HG03442 (cell line): ENCODE measurements around the gene ZNF677.
"Not testable (repeated sequence)": the region's sequence is repeated elsewhere in the genome, so short reads cannot be mapped to it uniquely, and the experiment has no call there.

Experiments
- ATAC-seq: cut with Tn5 transposase; IDR thresholded peaks from one replicate; pipeline ENCODE4 v1.9.1; 2021; ENCODE audit warnings: mild to moderate bottlenecking, moderate library complexity; ENCODE audit not compliant: unreplicated experiment

The ZNF677 gene

GRCh38 chr19:53254411-53255341 is at the start of gene ZNF677:
Gene ZNF677 (minus strand): TSS chr19:53254873. CDS start chr19:53251550, 3,323 bp downstream.
- ATAC-seq, result no peak

DNA sequence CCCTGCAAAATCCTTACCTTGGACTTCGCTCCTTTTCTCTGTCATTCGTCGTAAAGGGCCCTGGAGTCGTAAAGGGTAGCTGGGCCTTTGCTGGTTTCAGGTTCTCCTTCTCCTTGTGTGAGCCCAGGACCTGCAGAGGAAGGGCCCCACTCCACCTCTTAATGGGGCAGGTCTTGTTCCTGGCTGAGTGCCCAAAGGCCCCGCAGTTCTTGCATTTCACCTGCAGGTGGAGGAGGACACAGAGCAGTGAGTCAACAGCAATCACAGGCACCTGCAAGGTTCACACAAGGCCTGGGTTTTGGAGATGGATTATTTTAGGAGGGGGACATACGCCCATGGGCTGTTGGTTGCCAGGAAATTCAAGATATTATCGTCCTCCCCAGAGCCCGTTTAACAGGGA is 46.7 kb upstream of the ZNF677 start:
- ATAC-seq, result not testable (repeated sequence)

GRCh38 chr19:53294786-53295441 is 40.2 kb upstream of the ZNF677 start:
- no peak for ATAC-seq

GRCh38 chr19:53290758-53291549 is 36.3 kb upstream of the ZNF677 start:
- no peak for ATAC-seq

DNA sequence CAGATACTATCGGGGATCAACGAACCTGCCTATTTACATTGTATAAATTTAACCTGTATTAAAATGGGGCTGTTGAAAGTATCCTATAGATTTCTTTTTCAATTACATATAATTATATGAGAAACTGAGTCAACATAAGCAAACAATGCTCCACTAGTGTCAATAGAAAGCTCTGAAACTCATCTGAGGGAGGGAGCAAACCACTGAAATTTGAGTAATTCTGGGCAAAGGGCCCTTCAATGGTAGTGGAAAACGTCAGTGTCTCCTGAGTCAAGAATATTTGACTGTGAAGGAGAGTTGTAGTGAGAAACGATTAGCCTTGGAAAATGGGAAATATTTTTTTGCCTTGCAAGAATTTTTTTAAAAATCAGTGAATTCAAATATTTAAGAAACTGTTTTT is 30.4 kb upstream of the ZNF677 start:
- no peak for ATAC-seq

- not testable (repeated sequence) for ATAC-seq
These were observed 27.3 kb upstream of the ZNF677 start for GRCh38 chr19:53281947-53282346.

- ATAC-seq, result no peak
These were observed 20.8 kb upstream of the ZNF677 start for GRCh38 chr19:53275480-53275879.

DNA sequence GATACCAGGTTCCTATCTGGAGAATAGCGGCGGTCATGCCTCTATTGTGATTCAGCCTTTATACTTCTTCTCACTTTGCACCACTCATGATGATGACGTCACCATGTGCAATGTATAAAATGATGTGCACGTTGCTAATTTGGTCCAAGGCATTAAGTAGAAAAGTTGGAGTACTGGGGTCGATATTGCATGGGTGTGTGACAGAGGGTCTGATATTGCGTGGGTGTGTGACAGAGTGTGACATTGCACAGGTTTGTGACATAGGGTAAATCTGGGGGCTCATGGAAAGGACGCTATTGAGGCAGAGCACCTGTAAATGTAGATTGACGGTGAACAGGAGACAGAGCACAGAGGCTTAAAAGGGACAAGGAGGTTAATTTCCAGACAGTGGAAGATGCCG is 17.4 kb upstream of the ZNF677 start:
- ATAC-seq, result no peak

DNA sequence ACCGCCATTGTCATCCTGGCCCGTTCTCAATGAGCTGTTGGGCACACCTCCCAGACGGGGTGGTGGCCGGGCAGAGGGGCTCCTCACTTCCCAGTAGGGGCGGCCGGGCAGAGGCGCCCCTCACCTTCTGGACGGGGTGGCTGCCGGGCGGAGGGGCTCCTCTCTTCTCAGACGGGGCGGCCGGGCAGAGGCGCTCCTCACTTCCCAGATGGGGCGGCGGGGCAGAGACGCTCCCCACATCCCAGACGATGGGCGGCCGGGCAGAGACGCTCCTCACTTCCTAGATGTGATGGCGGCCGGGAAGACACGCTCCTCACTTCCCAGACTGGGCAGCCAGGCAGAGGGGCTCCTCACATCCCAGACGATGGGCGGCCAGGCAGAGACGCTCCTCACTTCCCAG is 15.2 kb upstream of the ZNF677 start:
- not testable (repeated sequence) for ATAC-seq

- not testable (repeated sequence) for ATAC-seq
These were observed 12.9 kb upstream of the ZNF677 start, which contains the start of gene VN1R4 for GRCh38 chr19:53267623-53268022. Gene VN1R4 (minus strand): TSS chr19:53267723. CDS start chr19:53267665, 58 bp downstream.

- not testable (repeated sequence) for ATAC-seq
These were observed 3.2 kb upstream of the ZNF677 start, which contains the start of gene VN1R2 for GRCh38 chr19:53257715-53258342. Gene VN1R2 (plus strand): TSS chr19:53258292. CDS start chr19:53258376, 84 bp downstream.

DNA sequence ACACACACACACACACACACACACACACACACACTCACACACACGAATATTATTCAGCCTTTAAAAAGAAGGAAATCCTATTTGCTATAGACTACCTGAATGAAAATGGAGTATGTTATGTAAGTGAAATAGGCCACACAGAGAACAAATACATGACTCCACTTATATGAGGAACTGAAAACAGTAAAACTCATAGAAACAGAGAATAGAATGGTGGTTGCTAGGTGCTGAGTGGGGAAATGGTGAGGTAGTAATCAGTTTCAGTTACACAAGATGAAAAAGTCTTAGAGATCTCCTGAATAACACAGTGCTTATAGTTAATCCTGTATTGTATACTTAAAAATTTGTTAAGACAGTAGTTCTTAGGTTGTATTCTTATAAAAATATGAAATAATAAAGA is 8.2 kb downstream of the ZNF677 start:
- no peak for ATAC-seq

- no peak for ATAC-seq
These were observed 17.4 kb downstream of the ZNF677 start for GRCh38 chr19:53237114-53237777.

- no peak for ATAC-seq
These were observed 30.1 kb downstream of the ZNF677 start for GRCh38 chr19:53224606-53225005.

DNA sequence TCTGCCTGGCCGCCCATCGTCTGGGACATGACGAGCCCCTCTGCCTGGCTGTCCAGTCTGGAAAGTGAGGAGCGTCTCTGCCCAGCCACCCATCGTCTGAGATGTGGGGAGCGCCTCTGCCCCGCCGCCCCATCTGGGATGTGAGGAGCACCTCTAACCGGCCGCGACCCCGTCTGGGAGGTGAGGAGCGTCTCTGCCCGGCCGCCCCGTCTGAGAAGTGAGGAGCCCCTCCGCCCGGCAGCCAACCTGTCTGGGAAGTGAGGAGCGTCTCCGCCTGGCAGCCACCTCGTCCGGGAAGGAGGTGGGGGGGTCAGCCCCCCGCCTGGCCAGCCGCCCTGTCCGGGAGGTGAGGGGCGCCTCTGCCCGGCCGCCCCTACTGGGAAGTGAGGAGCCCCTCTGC is 32.0 kb downstream of the ZNF677 start:
- ATAC-seq, result not testable (repeated sequence)

- no peak for ATAC-seq
These were observed 41.9 kb downstream of the ZNF677 start for GRCh38 chr19:53212703-53213320.

DNA sequence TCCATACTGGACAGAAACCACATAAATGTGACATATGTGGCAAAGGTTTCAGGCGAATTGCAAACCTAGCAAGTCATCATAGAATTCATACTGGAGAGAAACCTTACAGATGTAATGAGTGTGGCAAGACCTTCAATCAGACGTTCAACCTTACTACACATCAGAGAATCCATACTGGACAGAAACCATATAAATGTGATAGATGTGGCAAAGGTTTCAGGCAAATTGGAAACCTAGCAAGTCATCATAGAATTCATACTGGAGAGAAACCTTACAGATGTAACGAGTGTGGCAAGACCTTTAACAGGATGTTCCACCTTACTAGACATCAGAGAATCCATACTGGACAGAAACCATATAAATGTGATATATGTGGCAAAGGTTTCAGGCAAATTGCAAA is 43.1 kb downstream of the ZNF677 start:
- not testable (repeated sequence) for ATAC-seq

GRCh38 chr19:53196777-53197396 is 57.8 kb downstream of the ZNF677 start:
- no peak for ATAC-seq

GRCh38 chr19:53195265-53195903 is 59.3 kb downstream of the ZNF677 start:
- ATAC-seq, result no peak
